Measurements from ENCODE around the gene ESRRA. TPM values are rescaled to one million over a fixed set of nuclear protein-coding genes. Genes with fewer than 3 reads are reported as not detected.

The ESRRA gene
- total RNA-seq, 2 donors from 2014 or later: 25.7 to 26.6 TPM

GRCh38 chr11:64291262-64291751 is 14.0 kb upstream of the ESRRA start, which contains the start of gene KCNK4:
TSS of gene KCNK4 (plus strand) at chr11:64291302. CDS start at chr11:64293019, 1,717 bp downstream.
- DNase-seq (no peak), ATAC-seq (no peak)
- H3K9me3 ChIP-seq (ENCODE audit: control insufficient read depth, low read length, poor library complexity, severe bottlenecking): no peaks in the 10 kb centered on the region
- Mint-ChIP-seq H3K36me3 (ENCODE audit: low read depth) (peaks cover 2% of the 10 kb centered on the region), H3K4me3 (peak within 1 kb of the TSS; percentile 68), H3K27ac (peak within 1 kb of the TSS; percentile 84), H3K4me1 (peaks cover 20% of the 10 kb centered on the region), H3K27me3 (peaks cover 35% of the 10 kb centered on the region)

DNA sequence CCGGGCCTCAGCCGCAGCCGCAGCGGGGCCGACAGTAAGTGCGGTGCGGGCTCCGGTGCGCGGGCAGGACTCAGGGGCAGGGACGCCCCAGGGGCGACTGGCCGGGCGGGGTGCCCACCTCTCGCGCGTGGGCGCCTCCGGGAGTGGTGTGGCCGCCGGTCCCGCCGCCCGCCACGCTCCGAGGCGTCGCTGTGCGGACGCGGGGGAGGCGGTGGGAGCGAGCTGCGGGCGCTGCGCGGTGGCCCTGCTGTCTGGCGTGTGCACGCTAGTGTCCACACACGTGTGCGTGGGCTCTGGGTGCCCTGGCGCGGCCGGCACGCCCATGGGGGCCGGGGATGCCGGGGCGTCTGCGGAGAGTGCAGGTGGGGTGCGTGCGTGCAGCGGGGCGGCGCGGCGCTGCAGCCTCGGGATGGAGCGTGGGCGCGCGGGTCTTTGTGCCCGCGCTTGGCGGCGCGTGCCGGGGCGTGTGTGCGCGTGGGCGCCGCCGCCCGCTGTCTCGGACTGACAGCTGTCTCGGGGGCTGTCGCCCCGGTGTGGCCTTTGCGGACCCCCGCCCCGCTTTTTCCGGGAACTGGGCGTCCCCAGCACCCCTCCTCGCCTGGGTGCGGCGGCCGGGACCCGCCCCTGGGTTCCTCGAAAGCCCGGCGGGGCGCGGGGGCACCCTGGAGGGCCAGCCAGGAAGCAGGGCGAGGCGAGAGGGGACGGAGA is 13.4 kb upstream of the ESRRA start:
- Mint-ChIP-seq H3K27ac (no peak overlapping the region), H3K27me3 (peaks cover 41% of the 10 kb centered on the region), H3K4me3 (peak overlapping the region; percentile 83), H3K36me3 (ENCODE audit: low read depth) (peaks cover 2% of the 10 kb centered on the region), H3K4me1 (peaks cover 14% of the 10 kb centered on the region)
- DNase-seq (no peak), ATAC-seq (peak; percentile 62)
- H3K9me3 ChIP-seq (ENCODE audit: control insufficient read depth, low read length, poor library complexity, severe bottlenecking): no peaks in the 10 kb centered on the region

DNA sequence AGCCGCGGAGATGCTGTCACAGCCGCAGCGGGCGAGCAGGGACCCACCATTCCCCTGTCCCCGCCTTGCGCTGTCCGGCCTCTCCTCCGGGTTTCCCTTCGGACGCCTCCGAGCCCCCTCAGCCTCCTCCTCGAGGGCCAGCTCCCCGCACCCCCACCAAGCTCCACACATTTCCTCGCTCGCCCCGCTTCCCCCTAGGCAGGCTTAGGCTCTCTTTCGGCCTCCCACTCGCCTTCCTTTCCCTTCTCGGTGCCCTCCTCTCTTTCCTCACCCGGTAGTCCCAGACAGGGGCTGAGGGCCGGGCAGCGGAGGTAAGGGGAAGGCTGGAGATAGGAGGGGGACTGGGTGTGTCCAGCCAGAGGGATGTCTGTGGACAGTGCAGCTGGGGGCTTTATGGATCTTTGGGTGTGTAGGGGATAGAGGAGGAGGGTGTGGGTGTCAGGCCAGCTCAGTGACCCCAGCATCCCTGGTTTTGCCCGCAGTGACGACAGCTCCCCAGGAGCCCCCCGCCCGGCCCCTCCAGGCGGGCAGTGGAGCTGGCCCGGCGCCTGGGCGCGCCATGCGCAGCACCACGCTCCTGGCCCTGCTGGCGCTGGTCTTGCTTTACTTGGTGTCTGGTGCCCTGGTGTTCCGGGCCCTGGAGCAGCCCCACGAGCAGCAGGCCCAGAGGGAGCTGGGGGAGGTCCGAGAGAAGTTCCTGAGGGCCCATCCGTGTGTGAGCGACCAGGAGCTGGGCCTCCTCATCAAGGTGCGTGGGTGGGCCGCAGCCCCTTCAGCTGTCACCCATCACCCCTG is 12.7 kb upstream of the ESRRA start:
- Mint-ChIP-seq H3K4me1 (peaks cover 18% of the 10 kb centered on the region), H3K27ac (no peak overlapping the region), H3K4me3 (peak overlapping the region; percentile 83), H3K27me3 (peaks cover 48% of the 10 kb centered on the region), H3K36me3 (ENCODE audit: low read depth) (peaks cover 2% of the 10 kb centered on the region)
- DNase-seq: no peak
- ATAC-seq: peak; percentile 13
- no peaks in the 10 kb centered on the region for H3K9me3 ChIP-seq (ENCODE audit: control insufficient read depth, low read length, poor library complexity, severe bottlenecking)

- peaks cover 25% of the 10 kb centered on the region for H3K4me1 Mint-ChIP-seq
- peaks cover 4% of the 10 kb centered on the region for H3K36me3 Mint-ChIP-seq (ENCODE audit: low read depth)
- no peak for ATAC-seq
- DNase-seq: no peak
- peak overlapping the region; percentile 56 for H3K27ac Mint-ChIP-seq
- no peaks in the 10 kb centered on the region for H3K9me3 ChIP-seq (ENCODE audit: control insufficient read depth, low read length, poor library complexity, severe bottlenecking)
- H3K27me3 Mint-ChIP-seq: peaks cover 61% of the 10 kb centered on the region
- no peak overlapping the region for H3K4me3 Mint-ChIP-seq
Observed at GRCh38 chr11:64294774-64295173, 10.6 kb upstream of the ESRRA start.

GRCh38 chr11:64295760-64296159 is 9.6 kb upstream of the ESRRA start:
- Mint-ChIP-seq H3K36me3 (ENCODE audit: low read depth) (peaks cover 2% of the 10 kb centered on the region), H3K4me1 (peaks cover 27% of the 10 kb centered on the region), H3K4me3 (no peak overlapping the region), H3K27me3 (peaks cover 64% of the 10 kb centered on the region), H3K27ac (no peak overlapping the region)
- DNase-seq: no peak
- ATAC-seq: no peak
- H3K9me3 ChIP-seq (ENCODE audit: control insufficient read depth, low read length, poor library complexity, severe bottlenecking): no peaks in the 10 kb centered on the region

DNA sequence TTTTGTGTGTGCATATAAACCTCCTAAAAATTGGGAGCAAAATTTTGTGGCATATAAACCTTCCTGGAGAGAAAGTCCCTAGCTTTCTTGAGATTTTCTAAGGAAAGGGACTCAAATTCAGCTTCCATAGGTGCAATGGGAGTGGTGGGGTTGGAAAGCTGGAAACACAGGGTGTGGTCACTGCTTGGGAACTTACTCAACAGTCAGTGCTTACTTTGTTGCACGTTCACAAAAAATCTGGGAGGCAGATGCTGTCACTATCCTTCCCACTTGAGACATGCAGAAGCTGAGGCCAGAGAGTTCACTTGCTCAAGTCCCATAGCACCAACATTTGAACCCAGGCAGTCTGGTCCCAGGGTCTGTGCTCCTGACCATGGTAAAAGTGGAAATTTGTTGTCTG is 9.1 kb upstream of the ESRRA start:
- Mint-ChIP-seq H3K36me3 (ENCODE audit: low read depth) (peaks cover 2% of the 10 kb centered on the region), H3K4me1 (peaks cover 29% of the 10 kb centered on the region), H3K27ac (no peak overlapping the region), H3K27me3 (peaks cover 64% of the 10 kb centered on the region), H3K4me3 (no peak overlapping the region)
- H3K9me3 ChIP-seq (ENCODE audit: control insufficient read depth, low read length, poor library complexity, severe bottlenecking): no peaks in the 10 kb centered on the region
- ATAC-seq: no peak
- DNase-seq: no peak

- DNase-seq (no peak), ATAC-seq (no peak)
- peaks cover 2% of the 10 kb centered on the region for H3K36me3 Mint-ChIP-seq (ENCODE audit: low read depth)
- H3K9me3 ChIP-seq (ENCODE audit: control insufficient read depth, low read length, poor library complexity, severe bottlenecking): no peaks in the 10 kb centered on the region
- H3K4me1 Mint-ChIP-seq: peaks cover 29% of the 10 kb centered on the region
- H3K27me3 Mint-ChIP-seq: peaks cover 64% of the 10 kb centered on the region
- H3K27ac Mint-ChIP-seq: peak overlapping the region; percentile 14
- H3K4me3 Mint-ChIP-seq: no peak overlapping the region
Observed at GRCh38 chr11:64296830-64297698, 8.3 kb upstream of the ESRRA start.

DNA sequence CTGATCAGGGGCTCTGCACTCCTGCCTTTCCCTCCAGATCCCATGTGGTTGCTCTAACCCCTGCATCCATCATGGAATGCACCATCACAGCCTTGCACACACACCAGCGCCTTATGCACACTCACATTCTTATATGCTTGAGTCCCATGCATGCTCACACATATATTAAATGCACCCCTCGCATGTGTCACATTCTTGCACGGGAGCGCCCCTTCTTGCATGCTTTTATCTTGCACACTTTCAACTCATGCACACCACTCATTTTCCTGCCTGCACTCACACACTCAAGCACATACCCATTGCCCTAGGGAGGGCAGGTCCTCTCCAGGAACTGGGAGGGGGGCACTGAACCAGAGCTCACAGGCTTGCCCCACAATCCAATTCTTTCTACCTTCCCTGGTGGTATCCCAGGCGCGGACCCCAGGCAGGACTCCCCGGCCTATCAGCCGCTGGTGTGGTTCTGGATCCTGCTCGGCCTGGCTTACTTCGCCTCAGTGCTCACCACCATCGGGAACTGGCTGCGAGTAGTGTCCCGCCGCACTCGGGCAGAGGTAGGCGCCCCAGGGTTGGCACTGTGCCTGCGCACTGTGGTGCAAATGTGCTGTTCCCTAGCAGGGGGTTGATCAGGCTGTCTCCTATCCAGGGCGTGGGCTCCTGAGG is 7.5 kb upstream of the ESRRA start:
- no peaks in the 10 kb centered on the region for H3K9me3 ChIP-seq (ENCODE audit: control insufficient read depth, low read length, poor library complexity, severe bottlenecking)
- Mint-ChIP-seq H3K4me1 (peaks cover 26% of the 10 kb centered on the region), H3K4me3 (no peak overlapping the region), H3K27me3 (peaks cover 62% of the 10 kb centered on the region), H3K27ac (peak overlapping the region; percentile 65), H3K36me3 (ENCODE audit: low read depth) (peaks cover 2% of the 10 kb centered on the region)
- ATAC-seq (no peak), DNase-seq (no peak)

DNA sequence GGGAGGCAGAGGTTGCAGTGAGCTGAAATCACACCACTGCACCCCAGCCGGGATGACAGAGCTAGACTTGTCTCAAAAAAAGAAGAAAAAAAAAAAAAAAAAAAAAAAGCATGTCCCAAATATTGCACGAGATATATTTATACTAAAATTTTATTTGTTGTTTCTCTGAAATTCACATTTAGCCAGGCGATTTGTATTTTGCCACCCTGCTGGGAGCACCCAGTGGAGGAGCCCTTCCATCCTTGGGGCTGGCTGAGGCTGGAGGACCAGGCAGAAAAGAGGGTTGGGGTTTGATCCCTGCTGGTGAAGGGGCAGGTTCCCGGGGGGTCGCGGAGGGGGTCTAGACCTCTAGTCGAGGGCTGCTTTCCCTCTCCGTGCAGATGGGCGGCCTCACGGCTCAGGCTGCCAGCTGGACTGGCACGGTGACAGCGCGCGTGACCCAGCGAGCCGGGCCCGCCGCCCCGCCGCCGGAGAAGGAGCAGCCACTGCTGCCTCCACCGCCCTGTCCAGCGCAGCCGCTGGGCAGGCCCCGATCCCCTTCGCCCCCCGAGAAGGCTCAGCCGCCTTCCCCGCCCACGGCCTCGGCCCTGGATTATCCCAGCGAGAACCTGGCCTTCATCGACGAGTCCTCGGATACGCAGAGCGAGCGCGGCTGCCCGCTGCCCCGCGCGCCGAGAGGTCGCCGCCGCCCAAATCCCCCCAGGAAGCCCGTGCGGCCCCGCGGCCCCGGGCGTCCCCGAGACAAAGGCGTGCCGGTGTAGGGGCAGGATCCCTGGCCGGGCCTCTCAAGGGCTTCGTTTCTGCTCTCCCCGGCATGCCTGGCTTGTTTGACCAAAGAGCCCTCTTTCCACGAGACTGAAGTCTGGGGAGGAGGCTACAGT is 6.1 kb upstream of the ESRRA start:
- Mint-ChIP-seq H3K4me3 (peak overlapping the region; percentile 88), H3K27ac (no peak overlapping the region), H3K4me1 (peaks cover 28% of the 10 kb centered on the region), H3K36me3 (ENCODE audit: low read depth) (peaks cover 2% of the 10 kb centered on the region), H3K27me3 (peaks cover 48% of the 10 kb centered on the region)
- H3K9me3 ChIP-seq (ENCODE audit: control insufficient read depth, low read length, poor library complexity, severe bottlenecking): no peaks in the 10 kb centered on the region
- DNase-seq: no peak
- no peak for ATAC-seq

GRCh38 chr11:64299847-64300648 is 5.3 kb upstream of the ESRRA start, which contains the start of gene CATSPERZ:
TSS of gene CATSPERZ (plus strand) at chr11:64300358. CDS start at chr11:64300411, 53 bp downstream.
- H3K4me3 Mint-ChIP-seq: peak within 1 kb of the TSS; percentile 88
- H3K4me1 Mint-ChIP-seq: peaks cover 29% of the 10 kb centered on the region
- peaks cover 43% of the 10 kb centered on the region for H3K27me3 Mint-ChIP-seq
- no peak for ATAC-seq
- H3K27ac Mint-ChIP-seq: peak within 1 kb of the TSS; percentile 85
- H3K9me3 ChIP-seq (ENCODE audit: control insufficient read depth, low read length, poor library complexity, severe bottlenecking): no peaks in the 10 kb centered on the region
- H3K36me3 Mint-ChIP-seq (ENCODE audit: low read depth): peaks cover 2% of the 10 kb centered on the region
- no peak for DNase-seq
